BE2C (cell line): ENCODE measurements around the gene CLCNKA.
"Not testable (repeated sequence)": the region's sequence is repeated elsewhere in the genome, so short reads cannot be mapped to it uniquely, and the experiment has no call there.

Experiments used
- DNase-seq: peaks from one replicate; pipeline ENCODE4 v3.0.0-alpha.2; 2020
- H3K27me3 ChIP-seq: fragments of 250-450 bp; sonication (Bioruptor Pico); 2 replicates; pipeline ENCODE4 v1.5.1; 2020; ENCODE audit warnings: mild to moderate bottlenecking
- H3K36me3 ChIP-seq: fragments of 250-450 bp; sonication (Bioruptor Pico); 2 replicates; pipeline ENCODE4 v1.5.1; 2020; ENCODE audit warnings: mild to moderate bottlenecking
- H3K4me1 ChIP-seq: fragments of 250-450 bp; sonication (Bioruptor Pico); 2 replicates; pipeline ENCODE4 v1.5.1; 2020
- H3K4me3 ChIP-seq: 2 replicates; pipeline ENCODE4 v1.5.1; 2011; ENCODE audit warnings: low read depth, low read length
- H3K9me3 ChIP-seq: fragments of 250-450 bp; sonication (Bioruptor Pico); 2 replicates; pipeline ENCODE4 v1.5.1; 2020
- TF ChIP-seq, protein P1 (sequence below): IDR thresholded peaks from 2 replicates; pipeline ENCODE4 v1.5.1; 2012; ENCODE audit warnings: mild to moderate bottlenecking, low read depth, low read length

CLCNKA gene

DNA sequence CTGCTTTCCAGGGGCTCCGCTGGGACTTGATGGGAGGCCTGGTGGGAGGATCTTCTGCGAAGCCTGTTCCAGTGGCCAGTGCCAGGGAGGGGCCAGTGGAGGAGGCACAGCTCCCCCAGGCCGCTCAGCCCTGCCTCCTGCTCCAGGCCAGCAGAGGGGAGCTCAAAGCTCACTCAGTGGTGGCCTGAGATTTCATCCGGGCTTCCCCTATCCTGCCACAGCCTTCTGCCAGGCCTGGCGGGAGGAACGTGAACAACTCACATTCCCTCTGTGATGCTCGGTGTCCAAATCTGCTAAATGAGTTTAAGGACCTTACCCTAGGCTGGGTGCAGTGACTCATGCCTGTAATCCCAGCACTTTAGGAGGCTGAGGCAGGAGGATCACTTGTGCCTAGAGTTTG is 25.0 kb downstream of the CLCNKA start:
- no peaks in the 10 kb centered on the region for H3K36me3 ChIP-seq
- H3K27me3 ChIP-seq: no peaks in the 10 kb centered on the region
- H3K9me3 ChIP-seq: no peaks in the 10 kb centered on the region
- H3K4me1 ChIP-seq: no peaks in the 10 kb centered on the region
- no peak overlapping the region for H3K4me3 ChIP-seq
- TF ChIP-seq, protein P1, sequence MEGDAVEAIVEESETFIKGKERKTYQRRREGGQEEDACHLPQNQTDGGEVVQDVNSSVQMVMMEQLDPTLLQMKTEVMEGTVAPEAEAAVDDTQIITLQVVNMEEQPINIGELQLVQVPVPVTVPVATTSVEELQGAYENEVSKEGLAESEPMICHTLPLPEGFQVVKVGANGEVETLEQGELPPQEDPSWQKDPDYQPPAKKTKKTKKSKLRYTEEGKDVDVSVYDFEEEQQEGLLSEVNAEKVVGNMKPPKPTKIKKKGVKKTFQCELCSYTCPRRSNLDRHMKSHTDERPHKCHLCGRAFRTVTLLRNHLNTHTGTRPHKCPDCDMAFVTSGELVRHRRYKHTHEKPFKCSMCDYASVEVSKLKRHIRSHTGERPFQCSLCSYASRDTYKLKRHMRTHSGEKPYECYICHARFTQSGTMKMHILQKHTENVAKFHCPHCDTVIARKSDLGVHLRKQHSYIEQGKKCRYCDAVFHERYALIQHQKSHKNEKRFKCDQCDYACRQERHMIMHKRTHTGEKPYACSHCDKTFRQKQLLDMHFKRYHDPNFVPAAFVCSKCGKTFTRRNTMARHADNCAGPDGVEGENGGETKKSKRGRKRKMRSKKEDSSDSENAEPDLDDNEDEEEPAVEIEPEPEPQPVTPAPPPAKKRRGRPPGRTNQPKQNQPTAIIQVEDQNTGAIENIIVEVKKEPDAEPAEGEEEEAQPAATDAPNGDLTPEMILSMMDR: no peak
- no peak for DNase-seq

DNA sequence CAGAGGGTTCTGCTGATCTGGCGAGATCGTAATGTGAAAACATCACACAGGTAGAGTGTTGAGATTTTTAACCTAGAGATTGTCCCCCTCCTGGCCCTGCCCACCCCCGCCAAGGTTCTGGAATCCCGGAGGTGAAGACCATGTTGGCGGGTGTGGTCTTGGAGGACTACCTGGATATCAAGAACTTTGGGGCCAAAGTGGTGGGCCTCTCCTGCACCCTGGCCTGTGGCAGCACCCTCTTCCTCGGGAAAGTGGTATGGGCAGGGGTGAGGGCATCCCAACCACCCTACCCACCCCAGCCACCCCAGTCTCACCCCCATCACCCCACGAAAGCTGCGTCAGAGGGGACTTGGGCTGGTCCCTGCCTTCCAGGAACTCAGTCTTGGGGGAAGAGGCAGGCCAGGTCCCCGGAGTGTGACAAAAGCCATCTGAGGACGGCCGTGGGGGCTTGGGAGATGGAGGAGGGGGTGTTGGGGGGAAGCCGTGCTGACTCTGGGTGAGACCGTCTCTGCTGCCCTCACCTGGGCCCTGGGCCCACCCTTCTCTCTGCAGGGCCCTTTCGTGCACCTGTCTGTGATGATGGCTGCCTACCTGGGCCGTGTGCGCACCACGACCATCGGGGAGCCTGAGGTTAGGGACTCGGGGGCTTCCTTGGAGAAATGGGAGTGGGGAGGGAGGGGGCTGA is 26.1 kb downstream of the CLCNKA start:
- TF ChIP-seq, protein P1: no peak
- Histone ChIP-seq H3K4me3 (no peak overlapping the region), H3K4me1 (no peaks in the 10 kb centered on the region)

DNA sequence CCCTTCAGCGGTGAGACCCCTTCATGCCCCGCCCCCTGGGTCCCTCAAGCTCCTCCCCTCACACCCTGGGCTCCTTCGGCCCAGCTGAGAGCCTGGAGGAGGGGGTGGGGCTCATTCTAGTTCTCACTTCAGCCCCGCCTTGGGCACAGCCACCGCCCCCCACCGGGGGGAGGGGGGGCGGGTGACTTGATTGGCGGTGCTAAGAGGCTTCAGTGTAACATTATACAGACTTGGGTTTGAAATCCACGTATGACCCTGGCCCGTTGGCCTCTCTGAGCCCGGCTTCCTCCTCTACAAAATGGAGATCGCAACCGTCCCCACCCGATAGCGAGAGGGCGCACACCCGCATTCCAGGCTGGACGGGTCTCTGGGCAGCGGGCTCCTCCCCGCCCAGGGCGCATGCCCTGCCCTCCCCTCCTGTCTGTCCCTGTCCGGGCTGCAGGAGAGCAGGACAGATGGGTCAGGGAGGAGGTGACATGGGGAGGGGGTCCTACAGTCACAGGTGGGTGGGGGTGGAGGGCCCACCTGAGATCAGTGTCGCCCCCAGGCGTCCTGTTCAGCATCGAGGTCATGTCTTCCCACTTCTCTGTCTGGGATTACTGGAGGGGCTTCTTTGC is 26.8 kb downstream of the CLCNKA start:
- H3K4me1 ChIP-seq: no peaks in the 10 kb centered on the region
- DNase-seq: peak; percentile 75
- no peaks in the 10 kb centered on the region for H3K9me3 ChIP-seq
- TF ChIP-seq, protein P1: no peak
- no peaks in the 10 kb centered on the region for H3K36me3 ChIP-seq
- no peaks in the 10 kb centered on the region for H3K27me3 ChIP-seq
- peak overlapping the region; percentile 34 for H3K4me3 ChIP-seq

More for the DNA sequence above, 26.1 kb downstream of the CLCNKA start:
- Histone ChIP-seq H3K36me3 (no peaks in the 10 kb centered on the region), H3K9me3 (no peaks in the 10 kb centered on the region), H3K27me3 (no peaks in the 10 kb centered on the region)
- DNase-seq: no peak

DNA sequence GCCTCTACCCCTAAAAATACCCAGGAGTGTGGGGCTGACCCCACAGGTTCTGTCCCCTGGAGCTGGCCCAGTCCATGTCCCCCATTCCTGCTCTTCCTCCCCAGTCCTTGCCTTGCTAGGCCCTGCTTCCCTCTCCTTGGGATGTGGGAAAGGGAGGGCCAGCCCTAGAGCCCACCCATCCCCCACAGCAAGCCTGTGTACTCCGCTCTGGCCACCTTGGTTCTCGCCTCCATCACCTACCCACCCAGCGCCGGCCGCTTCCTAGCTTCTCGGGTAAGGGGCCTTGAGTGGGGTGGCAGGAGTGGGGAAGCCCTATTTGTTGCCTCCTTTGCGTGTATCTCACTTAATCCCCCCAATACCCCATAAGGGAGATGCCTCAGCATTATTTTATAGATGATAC is 28.5 kb downstream of the CLCNKA start:
- Histone ChIP-seq H3K4me3 (no peak overlapping the region), H3K9me3 (no peaks in the 10 kb centered on the region), H3K27me3 (no peaks in the 10 kb centered on the region), H3K4me1 (no peaks in the 10 kb centered on the region), H3K36me3 (no peaks in the 10 kb centered on the region)
- no peak for DNase-seq
- TF ChIP-seq, protein P1: no peak

DNA sequence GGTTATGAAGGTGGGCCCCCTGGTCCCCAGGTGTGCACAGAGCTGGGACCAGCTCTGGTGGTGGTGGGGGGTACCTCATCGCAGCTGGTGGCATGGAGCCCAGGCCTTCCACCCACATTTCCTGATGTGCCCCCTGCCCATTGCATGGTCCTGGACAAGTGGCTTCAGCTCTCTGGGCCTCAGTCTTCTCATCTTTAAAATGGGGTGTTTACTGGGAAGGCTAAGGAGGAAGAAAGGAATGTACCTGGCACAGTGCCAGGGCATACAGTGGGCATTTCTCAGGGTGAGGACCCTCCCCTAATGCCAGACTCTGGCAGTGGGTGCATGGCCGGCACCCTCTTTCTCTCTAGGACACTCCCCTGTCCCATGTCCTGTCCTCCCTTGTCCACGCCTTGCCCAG is 29.2 kb downstream of the CLCNKA start:
- no peak overlapping the region for H3K4me3 ChIP-seq
- no peaks in the 10 kb centered on the region for H3K4me1 ChIP-seq
- no peaks in the 10 kb centered on the region for H3K9me3 ChIP-seq
- TF ChIP-seq, protein P1: no peak
- DNase-seq: no peak
- no peaks in the 10 kb centered on the region for H3K36me3 ChIP-seq
- H3K27me3 ChIP-seq: no peaks in the 10 kb centered on the region

DNA sequence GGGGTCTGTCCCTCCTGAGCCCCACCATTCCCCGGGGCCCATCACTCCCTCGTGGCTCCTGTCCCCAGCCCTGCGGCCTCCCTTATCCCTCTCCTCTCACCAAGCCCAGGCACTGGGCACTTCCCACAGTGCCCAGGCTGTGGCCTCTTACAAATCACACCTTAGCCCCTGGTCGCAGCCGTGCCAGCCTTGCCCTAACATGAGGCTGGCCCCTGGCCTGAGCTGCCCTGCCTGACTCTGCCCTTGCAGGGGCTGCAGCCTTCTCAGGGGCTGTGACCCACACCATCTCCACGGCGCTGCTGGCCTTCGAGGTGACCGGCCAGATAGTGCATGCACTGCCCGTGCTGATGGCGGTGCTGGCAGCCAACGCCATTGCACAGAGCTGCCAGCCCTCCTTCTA is 30.1 kb downstream of the CLCNKA start:
- H3K4me1 ChIP-seq, H3K36me3 ChIP-seq, H3K9me3 ChIP-seq, H3K27me3 ChIP-seq, DNase-seq, H3K4me3 ChIP-seq: not testable (repeated sequence)
